HEK293 (cell line): ENCODE data around the gene MAGI2.

Experiments
- ZBTB7A ChIP-seq: fragments of 450-650 bp; formaldehyde crosslinking; IDR thresholded peaks from 2 replicates; pipeline ENCODE4 v1.5.1; 2016; ENCODE audit warnings: low read depth, missing biosample characterization, missing genetic modification characterization
- ZNF146 ChIP-seq: fragments of 450-650 bp; formaldehyde crosslinking; IDR thresholded peaks from 2 replicates; pipeline ENCODE4 v1.5.1; 2016; ENCODE audit warnings: missing biosample characterization, missing genetic modification characterization
- ZNF24 ChIP-seq: fragments of 450-650 bp; formaldehyde crosslinking; IDR thresholded peaks from 2 replicates; pipeline ENCODE4 v1.5.1; 2016; ENCODE audit warnings: missing biosample characterization, missing genetic modification characterization
- ZNF37A ChIP-seq: fragments of 450-650 bp; IDR thresholded peaks from 2 replicates; pipeline ENCODE4 v1.5.1; 2018; ENCODE audit warnings: missing biosample characterization, missing genetic modification characterization
- ZNF792 ChIP-seq: fragments of 450-650 bp; formaldehyde crosslinking; IDR thresholded peaks from 2 replicates; pipeline ENCODE4 v1.5.1; 2016; ENCODE audit warnings: missing biosample characterization, missing genetic modification characterization
- TF ChIP-seq, protein P1 (sequence below): fragments of 450-650 bp; formaldehyde crosslinking; IDR thresholded peaks from 2 replicates; pipeline ENCODE4 v1.5.1; 2016; ENCODE audit warnings: missing biosample characterization, missing genetic modification characterization
- TF ChIP-seq, protein P2 (sequence below): fragments of 450-650 bp; formaldehyde crosslinking; IDR thresholded peaks from 2 replicates; pipeline ENCODE4 v1.5.1; 2016; ENCODE audit warnings: missing biosample characterization, missing genetic modification characterization

DNA sequence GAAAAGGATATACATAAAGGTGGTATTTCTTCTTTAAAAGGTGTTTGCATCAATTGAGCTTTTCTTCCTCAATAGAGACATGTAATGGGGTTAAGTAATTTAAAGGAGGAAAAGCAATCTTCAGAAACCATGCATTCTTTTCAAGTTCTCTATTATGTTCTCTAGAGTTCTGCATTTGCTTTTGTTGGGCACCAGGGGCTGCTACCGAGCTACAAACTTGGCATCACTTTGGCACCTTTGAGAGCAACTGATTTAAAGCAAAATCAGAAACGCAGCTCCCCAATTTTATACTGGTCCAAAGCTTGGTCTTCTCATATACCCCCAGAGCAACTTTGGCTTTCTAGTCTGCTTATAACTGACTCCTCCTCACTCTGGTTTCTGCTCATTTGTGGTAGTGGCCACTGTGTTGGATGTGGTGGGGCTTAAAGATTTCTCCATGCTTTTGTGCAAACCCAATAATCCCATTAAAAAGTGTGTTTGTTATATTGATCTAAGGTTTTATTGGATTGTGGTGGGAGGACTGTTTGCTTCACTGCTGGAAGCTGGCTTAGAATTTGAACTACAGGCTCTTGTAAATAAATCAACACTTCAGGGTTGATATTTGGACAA is 942.8 kb downstream of the MAGI2 start:
- TF ChIP-seq, protein P1, sequence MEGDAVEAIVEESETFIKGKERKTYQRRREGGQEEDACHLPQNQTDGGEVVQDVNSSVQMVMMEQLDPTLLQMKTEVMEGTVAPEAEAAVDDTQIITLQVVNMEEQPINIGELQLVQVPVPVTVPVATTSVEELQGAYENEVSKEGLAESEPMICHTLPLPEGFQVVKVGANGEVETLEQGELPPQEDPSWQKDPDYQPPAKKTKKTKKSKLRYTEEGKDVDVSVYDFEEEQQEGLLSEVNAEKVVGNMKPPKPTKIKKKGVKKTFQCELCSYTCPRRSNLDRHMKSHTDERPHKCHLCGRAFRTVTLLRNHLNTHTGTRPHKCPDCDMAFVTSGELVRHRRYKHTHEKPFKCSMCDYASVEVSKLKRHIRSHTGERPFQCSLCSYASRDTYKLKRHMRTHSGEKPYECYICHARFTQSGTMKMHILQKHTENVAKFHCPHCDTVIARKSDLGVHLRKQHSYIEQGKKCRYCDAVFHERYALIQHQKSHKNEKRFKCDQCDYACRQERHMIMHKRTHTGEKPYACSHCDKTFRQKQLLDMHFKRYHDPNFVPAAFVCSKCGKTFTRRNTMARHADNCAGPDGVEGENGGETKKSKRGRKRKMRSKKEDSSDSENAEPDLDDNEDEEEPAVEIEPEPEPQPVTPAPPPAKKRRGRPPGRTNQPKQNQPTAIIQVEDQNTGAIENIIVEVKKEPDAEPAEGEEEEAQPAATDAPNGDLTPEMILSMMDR = no peak
- TF ChIP-seq ZNF24 (tag by site-specific recombination) (no peak), ZNF37A (tag by site-specific recombination) (no peak), ZNF146 (no peak), ZNF792 (no peak), ZBTB7A (no peak)
- TF ChIP-seq, protein P2, sequence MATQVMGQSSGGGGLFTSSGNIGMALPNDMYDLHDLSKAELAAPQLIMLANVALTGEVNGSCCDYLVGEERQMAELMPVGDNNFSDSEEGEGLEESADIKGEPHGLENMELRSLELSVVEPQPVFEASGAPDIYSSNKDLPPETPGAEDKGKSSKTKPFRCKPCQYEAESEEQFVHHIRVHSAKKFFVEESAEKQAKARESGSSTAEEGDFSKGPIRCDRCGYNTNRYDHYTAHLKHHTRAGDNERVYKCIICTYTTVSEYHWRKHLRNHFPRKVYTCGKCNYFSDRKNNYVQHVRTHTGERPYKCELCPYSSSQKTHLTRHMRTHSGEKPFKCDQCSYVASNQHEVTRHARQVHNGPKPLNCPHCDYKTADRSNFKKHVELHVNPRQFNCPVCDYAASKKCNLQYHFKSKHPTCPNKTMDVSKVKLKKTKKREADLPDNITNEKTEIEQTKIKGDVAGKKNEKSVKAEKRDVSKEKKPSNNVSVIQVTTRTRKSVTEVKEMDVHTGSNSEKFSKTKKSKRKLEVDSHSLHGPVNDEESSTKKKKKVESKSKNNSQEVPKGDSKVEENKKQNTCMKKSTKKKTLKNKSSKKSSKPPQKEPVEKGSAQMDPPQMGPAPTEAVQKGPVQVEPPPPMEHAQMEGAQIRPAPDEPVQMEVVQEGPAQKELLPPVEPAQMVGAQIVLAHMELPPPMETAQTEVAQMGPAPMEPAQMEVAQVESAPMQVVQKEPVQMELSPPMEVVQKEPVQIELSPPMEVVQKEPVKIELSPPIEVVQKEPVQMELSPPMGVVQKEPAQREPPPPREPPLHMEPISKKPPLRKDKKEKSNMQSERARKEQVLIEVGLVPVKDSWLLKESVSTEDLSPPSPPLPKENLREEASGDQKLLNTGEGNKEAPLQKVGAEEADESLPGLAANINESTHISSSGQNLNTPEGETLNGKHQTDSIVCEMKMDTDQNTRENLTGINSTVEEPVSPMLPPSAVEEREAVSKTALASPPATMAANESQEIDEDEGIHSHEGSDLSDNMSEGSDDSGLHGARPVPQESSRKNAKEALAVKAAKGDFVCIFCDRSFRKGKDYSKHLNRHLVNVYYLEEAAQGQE (tag by site-specific recombination) = no peak
